Endothelial cell (in vitro differentiated cells): ENCODE results near the gene ABI3BP. TPM values are rescaled to one million over a fixed set of nuclear protein-coding genes. Genes with fewer than 3 reads are reported as not detected.

Experiments used
- DNase-seq: peaks from one replicate; pipeline ENCODE4 v3.0.0; 2021; ENCODE audit warnings: low spot score
- H3K27ac Mint-ChIP-seq: one replicate; pipeline ENCODE4 v1.8.0; 2021; ENCODE audit warnings: mixed read lengths, inconsistent platforms; ENCODE audit not compliant: unreplicated experiment
- H3K27me3 Mint-ChIP-seq: one replicate; pipeline ENCODE4 v1.8.0; 2021; ENCODE audit warnings: mild to moderate bottlenecking, moderate library complexity, mixed read lengths, inconsistent platforms; ENCODE audit not compliant: unreplicated experiment
- H3K36me3 Mint-ChIP-seq: one replicate; pipeline ENCODE4 v1.8.0; 2021; ENCODE audit warnings: mild to moderate bottlenecking, low read depth, mixed read lengths, inconsistent platforms; ENCODE audit not compliant: unreplicated experiment
- H3K4me1 Mint-ChIP-seq: one replicate; pipeline ENCODE4 v1.8.0; 2021; ENCODE audit warnings: mild to moderate bottlenecking, mixed read lengths, inconsistent platforms; ENCODE audit not compliant: unreplicated experiment
- H3K4me3 Mint-ChIP-seq: one replicate; pipeline ENCODE4 v1.8.0; 2021; ENCODE audit warnings: mild to moderate bottlenecking, mixed read lengths, inconsistent platforms; ENCODE audit not compliant: unreplicated experiment
- H3K9me3 Mint-ChIP-seq: one replicate; pipeline ENCODE4 v1.8.0; 2021; ENCODE audit warnings: mixed read lengths, inconsistent platforms; ENCODE audit not compliant: unreplicated experiment
- total RNA-seq: library from RNA; stranded (reverse); fragmentation: NEBNext Ultra II Directional; extraction: Animal tissue kit (Norgen Biotek cat#: 25700); gene quantifications from one replicate; pipeline ENCODE4 v1.2.1, GENCODE V29; 2021; ENCODE audit not compliant: unreplicated experiment
- TF ChIP-seq, protein P1 (sequence below): fragments of 200-600 bp; sonication (generic); IDR thresholded peaks from one replicate; pipeline ENCODE4 v1.5.0; 2021; ENCODE audit warnings: antibody characterized with exemption; ENCODE audit not compliant: unreplicated experiment

The ABI3BP gene
- total RNA-seq, 1 donor from 2014 or later, result 0.26 TPM

DNA sequence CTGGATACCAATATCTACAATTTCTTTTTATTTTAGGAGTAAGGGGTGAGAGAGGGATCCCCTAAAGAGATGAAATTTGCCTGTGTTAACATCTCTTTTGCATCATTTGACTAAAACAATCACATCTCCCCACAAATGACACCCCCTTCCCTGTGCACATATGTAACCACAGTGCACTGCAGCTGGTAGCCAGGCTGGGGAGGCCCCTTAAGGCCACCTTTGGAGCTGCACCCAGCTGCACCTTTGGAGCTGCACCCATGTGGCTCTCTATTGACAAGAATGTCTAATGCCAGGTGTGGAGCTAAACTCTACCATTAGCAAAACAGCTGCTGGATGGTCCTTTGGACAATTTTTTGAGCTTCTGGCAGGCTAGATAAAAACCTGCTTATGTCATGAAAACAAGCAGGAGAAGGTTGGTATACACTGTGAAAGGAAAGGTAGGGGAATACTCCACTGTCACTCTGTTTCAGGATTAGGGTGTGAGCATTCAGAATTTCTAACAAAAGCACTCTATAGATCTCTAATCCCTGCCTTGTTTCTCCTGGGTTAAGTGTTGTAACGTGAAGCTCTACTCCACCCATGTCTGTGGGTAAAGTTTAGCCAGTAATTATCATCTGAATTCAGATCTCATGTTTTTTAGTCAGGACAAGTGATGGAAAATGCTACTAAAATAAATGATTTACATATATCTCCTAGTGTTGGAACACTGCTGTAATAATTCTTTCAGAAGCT is 231.8 kb downstream of the ABI3BP start:
- H3K4me1 Mint-ChIP-seq, result no peaks in the 10 kb centered on the region
- TF ChIP-seq, protein P1, sequence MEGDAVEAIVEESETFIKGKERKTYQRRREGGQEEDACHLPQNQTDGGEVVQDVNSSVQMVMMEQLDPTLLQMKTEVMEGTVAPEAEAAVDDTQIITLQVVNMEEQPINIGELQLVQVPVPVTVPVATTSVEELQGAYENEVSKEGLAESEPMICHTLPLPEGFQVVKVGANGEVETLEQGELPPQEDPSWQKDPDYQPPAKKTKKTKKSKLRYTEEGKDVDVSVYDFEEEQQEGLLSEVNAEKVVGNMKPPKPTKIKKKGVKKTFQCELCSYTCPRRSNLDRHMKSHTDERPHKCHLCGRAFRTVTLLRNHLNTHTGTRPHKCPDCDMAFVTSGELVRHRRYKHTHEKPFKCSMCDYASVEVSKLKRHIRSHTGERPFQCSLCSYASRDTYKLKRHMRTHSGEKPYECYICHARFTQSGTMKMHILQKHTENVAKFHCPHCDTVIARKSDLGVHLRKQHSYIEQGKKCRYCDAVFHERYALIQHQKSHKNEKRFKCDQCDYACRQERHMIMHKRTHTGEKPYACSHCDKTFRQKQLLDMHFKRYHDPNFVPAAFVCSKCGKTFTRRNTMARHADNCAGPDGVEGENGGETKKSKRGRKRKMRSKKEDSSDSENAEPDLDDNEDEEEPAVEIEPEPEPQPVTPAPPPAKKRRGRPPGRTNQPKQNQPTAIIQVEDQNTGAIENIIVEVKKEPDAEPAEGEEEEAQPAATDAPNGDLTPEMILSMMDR, result no peak
- H3K27ac Mint-ChIP-seq, result no peak overlapping the region
- H3K9me3 Mint-ChIP-seq, result no peaks in the 10 kb centered on the region
- no peak overlapping the region for H3K4me3 Mint-ChIP-seq
- H3K36me3 Mint-ChIP-seq, result no peaks in the 10 kb centered on the region
- no peak for DNase-seq
- peaks cover 2% of the 10 kb centered on the region for H3K27me3 Mint-ChIP-seq

DNA sequence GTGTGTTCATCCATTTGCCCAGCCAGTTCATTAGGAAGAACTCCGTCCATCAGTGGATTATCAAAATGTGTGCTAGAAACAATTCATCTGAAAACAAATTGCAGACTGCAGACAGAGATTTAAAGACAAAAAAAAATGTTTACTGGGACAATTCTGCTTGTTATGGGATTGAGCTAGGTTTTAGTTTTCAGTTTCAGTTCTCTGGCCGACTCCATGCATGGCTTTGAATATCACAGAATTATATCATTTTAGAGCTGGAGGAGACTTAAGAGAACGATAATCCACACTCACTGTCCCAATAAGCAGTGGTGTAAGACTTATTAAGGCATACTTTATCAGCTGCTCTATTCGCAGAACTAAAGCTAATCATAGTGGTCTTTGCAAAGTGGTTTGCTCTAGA is 232.8 kb downstream of the ABI3BP start:
- H3K36me3 Mint-ChIP-seq, result no peaks in the 10 kb centered on the region
- no peak for DNase-seq
- no peaks in the 10 kb centered on the region for H3K4me1 Mint-ChIP-seq
- no peak overlapping the region for H3K4me3 Mint-ChIP-seq
- H3K9me3 Mint-ChIP-seq, result no peaks in the 10 kb centered on the region
- TF ChIP-seq, protein P1, result no peak
- no peak overlapping the region for H3K27ac Mint-ChIP-seq
- H3K27me3 Mint-ChIP-seq, result no peaks in the 10 kb centered on the region

DNA sequence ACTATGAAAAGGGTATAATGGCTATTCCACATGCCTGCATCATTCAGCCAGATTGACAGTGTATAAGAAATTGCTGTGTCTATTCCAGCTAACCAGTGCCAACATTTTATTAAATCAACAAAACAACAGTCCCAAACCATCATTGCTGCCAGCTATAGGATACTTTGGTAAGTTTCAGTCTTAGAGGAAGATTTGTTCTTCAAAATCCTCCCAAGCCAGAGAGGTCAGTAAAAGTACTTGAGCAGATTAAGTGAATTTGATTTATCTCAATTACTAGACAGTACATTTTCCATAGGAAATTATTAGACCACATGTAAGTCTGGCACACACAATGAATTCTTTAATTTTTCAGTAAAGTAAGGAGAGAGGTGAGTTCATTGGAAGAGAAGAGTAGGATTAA is 233.3 kb downstream of the ABI3BP start:
- Mint-ChIP-seq H3K4me1 (no peaks in the 10 kb centered on the region), H3K4me3 (no peak overlapping the region), H3K9me3 (no peaks in the 10 kb centered on the region), H3K36me3 (no peaks in the 10 kb centered on the region), H3K27ac (no peak overlapping the region), H3K27me3 (no peaks in the 10 kb centered on the region)
- no peak for DNase-seq
- TF ChIP-seq, protein P1, result no peak

DNA sequence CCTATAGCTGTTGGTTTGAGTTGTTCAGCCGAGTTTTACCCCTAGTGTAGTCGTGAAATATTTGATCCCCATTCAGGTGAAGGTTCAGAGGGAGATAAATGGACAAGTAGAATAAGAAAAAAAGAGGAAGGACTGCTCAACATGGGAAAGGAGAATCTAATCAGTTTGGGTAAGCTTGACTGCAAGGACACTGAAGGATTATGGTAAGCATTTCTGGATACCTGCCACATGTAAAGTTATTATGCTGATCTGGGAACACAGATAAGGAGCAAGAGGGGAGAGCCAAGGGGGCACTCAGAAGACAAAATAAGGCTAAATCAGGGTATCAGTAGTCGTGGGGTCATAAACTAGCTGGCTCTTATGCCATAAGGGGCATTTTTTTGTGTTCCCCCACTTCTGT is 234.1 kb downstream of the ABI3BP start:
- Mint-ChIP-seq H3K36me3 (no peaks in the 10 kb centered on the region), H3K27me3 (no peaks in the 10 kb centered on the region), H3K9me3 (no peaks in the 10 kb centered on the region), H3K27ac (no peak overlapping the region), H3K4me1 (no peaks in the 10 kb centered on the region), H3K4me3 (no peak overlapping the region)
- TF ChIP-seq, protein P1, result no peak
- no peak for DNase-seq

DNA sequence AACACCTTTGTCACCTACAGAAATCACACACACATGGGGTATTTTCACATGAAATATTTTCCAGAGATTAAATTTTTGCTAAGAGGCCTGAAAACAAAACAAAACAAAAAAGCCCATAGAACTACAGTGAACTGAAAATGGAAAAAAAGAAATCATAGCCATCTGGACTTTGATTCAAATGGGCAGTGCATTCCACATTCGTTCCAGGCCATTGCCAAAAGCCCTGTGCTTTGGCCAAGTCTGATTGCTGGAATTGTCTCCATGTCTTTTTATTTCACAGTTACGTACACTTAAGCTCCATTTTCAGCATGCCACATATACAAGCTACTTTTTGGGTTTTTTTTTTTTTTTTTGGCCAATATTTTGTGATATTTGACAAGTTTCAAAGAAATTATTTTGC is 236.8 kb downstream of the ABI3BP start:
- DNase-seq, result no peak
- Mint-ChIP-seq H3K4me1 (no peaks in the 10 kb centered on the region), H3K4me3 (no peak overlapping the region), H3K27ac (no peak overlapping the region), H3K27me3 (no peaks in the 10 kb centered on the region), H3K9me3 (no peaks in the 10 kb centered on the region), H3K36me3 (peaks cover 5% of the 10 kb centered on the region)
- TF ChIP-seq, protein P1, result no peak
